MCF 10A (cell line): Measurements from ENCODE around the gene PPP1R37. TPM values are rescaled to one million over a fixed set of nuclear protein-coding genes. Genes with fewer than 3 reads are reported as not detected.
A peak's percentile ranks its signal among the peaks of the same experiment; 100 is the strongest.

ENCODE experiments used
- BruUV-seq: library from RNA; stranded (reverse); fragments of 400-500 nt; replicated peaks from 2 replicates; lab custom pipeline; 2021; lab: Mats Ljungman, UMichigan
- CTCF ChIA-PET: fragments of 300-600 bp; sonication (Branson Sonifier 250); formaldehyde crosslinking; extraction: SDS; loops from one replicate; lab custom pipeline; 2021; ENCODE audit warnings: antibody characterized with exemption, inconsistent platforms; lab: Yijun Ruan, JAX
- POLR2A ChIA-PET: fragments of 300-600, 350-650 bp; sonication (Branson Sonifier 250); formaldehyde crosslinking; extraction: SDS; loops from one replicate; lab custom pipeline; 2020; ENCODE audit warnings: antibody characterized with exemption, inconsistent platforms; lab: Yijun Ruan, JAX
- DNase-seq: peaks from one replicate; pipeline ENCODE4 v3.0.0-alpha.2; 2018; ENCODE audit not compliant: unreplicated experiment
- H3K27ac Mint-ChIP-seq: one replicate; pipeline ENCODE4 v1.8.0; 2022; ENCODE audit warnings: mild to moderate bottlenecking, low read depth, mixed read lengths; ENCODE audit not compliant: unreplicated experiment
- H3K27me3 Mint-ChIP-seq: one replicate; pipeline ENCODE4 v1.8.0; 2022; ENCODE audit warnings: mixed read lengths; ENCODE audit not compliant: insufficient read depth, unreplicated experiment
- H3K36me3 Mint-ChIP-seq: one replicate; pipeline ENCODE4 v1.8.0; 2022; ENCODE audit warnings: mild to moderate bottlenecking, moderate library complexity, mixed read lengths; ENCODE audit not compliant: insufficient read depth, unreplicated experiment
- H3K4me1 Mint-ChIP-seq: one replicate; pipeline ENCODE4 v1.8.0; 2022; ENCODE audit warnings: mixed read lengths; ENCODE audit not compliant: insufficient read depth, unreplicated experiment
- H3K4me3 Mint-ChIP-seq: one replicate; pipeline ENCODE4 v1.8.0; 2022; ENCODE audit warnings: mild to moderate bottlenecking, moderate library complexity, mixed read lengths; ENCODE audit not compliant: unreplicated experiment
- H3K9me3 Mint-ChIP-seq: one replicate; pipeline ENCODE4 v1.8.0; 2022; ENCODE audit warnings: mixed read lengths; ENCODE audit not compliant: unreplicated experiment
- intact Hi-C: fragments of 100-400 bp; cut with micrococcal nuclease; formaldehyde crosslinking; loops from 2 replicates; pipeline ENCODE4 v1.14.1; 2022
- total RNA-seq: library from RNA; stranded (reverse); gene quantifications from 2 replicates; pipeline ENCODE4 v1.2.3, GENCODE V29; 2022
- TF ChIP-seq, protein P1 (sequence below): fragments of 200-600 bp; IDR thresholded peaks from one replicate; pipeline ENCODE4 v1.8.0; 2022; ENCODE audit warnings: antibody characterized with exemption, mild to moderate bottlenecking; ENCODE audit not compliant: unreplicated experiment

The PPP1R37 gene
- total RNA-seq, 1 experiment from 2014 or later = 22.0 TPM

DNA sequence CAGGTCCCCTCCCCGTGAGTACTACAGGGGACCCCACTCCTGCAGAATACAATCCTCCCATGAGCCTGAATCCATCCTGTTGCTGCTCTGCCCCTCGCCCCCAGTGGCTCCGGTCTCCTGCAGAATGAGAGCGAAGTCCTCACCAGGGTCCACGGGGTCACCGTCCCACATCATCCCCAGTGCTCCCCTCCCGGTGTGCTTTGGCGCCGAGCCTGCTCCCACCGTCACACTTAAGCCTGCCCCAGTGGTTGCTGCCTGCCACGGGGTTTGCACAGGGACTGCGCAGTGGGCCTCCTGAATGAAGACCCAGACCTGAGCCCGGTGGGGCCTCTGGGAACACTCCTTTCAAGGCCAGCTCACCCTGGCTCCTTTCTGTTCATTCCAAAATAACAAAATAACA lies 37.3 kb downstream of the PPP1R37 start:
- no peak for DNase-seq
- H3K27ac Mint-ChIP-seq = no peak overlapping the region
- H3K27me3 Mint-ChIP-seq = no peaks in the 10 kb centered on the region
- BruUV-seq = no TSS peak
- no peak overlapping the region for H3K4me3 Mint-ChIP-seq
- H3K4me1 Mint-ChIP-seq = no peaks in the 10 kb centered on the region
- ChIA-PET POLR2A (no interaction called here), CTCF (no interaction called here)
- H3K9me3 Mint-ChIP-seq = no peaks in the 10 kb centered on the region
- intact Hi-C loops = no loop called here
- TF ChIP-seq, protein P1, sequence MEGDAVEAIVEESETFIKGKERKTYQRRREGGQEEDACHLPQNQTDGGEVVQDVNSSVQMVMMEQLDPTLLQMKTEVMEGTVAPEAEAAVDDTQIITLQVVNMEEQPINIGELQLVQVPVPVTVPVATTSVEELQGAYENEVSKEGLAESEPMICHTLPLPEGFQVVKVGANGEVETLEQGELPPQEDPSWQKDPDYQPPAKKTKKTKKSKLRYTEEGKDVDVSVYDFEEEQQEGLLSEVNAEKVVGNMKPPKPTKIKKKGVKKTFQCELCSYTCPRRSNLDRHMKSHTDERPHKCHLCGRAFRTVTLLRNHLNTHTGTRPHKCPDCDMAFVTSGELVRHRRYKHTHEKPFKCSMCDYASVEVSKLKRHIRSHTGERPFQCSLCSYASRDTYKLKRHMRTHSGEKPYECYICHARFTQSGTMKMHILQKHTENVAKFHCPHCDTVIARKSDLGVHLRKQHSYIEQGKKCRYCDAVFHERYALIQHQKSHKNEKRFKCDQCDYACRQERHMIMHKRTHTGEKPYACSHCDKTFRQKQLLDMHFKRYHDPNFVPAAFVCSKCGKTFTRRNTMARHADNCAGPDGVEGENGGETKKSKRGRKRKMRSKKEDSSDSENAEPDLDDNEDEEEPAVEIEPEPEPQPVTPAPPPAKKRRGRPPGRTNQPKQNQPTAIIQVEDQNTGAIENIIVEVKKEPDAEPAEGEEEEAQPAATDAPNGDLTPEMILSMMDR = no peak
- H3K36me3 Mint-ChIP-seq = peaks cover 12% of the 10 kb centered on the region

DNA sequence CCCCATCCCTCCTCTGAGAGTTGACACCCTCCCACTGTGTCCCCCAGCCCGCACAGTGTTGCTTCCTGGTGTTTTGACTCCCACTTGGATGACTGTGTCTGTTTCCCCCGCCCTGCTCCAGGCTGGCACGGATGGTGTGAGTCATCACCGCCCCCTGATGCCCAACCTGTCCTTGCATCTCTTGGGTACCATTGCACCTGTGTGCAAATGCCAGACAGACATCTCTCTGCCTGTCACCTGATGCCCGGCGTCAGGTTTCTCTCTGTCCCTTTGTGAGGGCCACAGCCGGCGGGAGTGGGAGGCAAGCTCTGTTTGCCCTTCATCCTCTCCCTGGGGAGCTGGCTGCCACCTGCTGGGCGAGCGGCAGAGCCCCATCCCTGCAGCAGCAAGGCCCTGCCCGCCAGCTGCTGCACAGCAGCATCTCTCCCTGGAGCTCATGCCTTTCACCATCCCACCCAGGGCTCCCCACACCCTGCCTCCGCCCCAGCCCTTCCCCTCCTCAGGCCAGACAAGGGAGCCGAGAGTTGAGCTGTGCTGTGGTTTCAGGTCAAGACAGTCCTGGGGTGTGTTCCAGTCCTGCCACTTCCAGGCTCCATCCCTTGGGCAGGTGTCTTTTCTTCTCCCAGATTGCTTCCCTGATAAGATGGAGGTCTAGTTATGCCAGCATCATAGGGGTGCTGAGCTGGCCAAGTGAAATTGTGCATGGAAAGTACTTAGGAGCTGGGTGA lies 38.1 kb downstream of the PPP1R37 start:
- Mint-ChIP-seq H3K36me3 (peaks cover 12% of the 10 kb centered on the region), H3K4me1 (no peaks in the 10 kb centered on the region), H3K4me3 (no peak overlapping the region), H3K27me3 (no peaks in the 10 kb centered on the region), H3K27ac (no peak overlapping the region), H3K9me3 (no peaks in the 10 kb centered on the region)
- CTCF ChIA-PET = interaction anchor here (0.6 to 0.9 kb wide), 5 partner anchors 19 to 102 kb away, joined by 3 to 5 read pairs (median 4); partner anchors contain the start of gene NKPD1
- peak; percentile 48 for DNase-seq
- TF ChIP-seq, protein P1 = peak; percentile 26
- intact Hi-C loops = no loop called here
- no TSS peak for BruUV-seq
- POLR2A ChIA-PET = interaction anchor here (0.6 to 0.7 kb wide), 2 partner anchors 9 to 39 kb away, joined by 3 read pairs; no protein-coding TSS in a partner anchor

DNA sequence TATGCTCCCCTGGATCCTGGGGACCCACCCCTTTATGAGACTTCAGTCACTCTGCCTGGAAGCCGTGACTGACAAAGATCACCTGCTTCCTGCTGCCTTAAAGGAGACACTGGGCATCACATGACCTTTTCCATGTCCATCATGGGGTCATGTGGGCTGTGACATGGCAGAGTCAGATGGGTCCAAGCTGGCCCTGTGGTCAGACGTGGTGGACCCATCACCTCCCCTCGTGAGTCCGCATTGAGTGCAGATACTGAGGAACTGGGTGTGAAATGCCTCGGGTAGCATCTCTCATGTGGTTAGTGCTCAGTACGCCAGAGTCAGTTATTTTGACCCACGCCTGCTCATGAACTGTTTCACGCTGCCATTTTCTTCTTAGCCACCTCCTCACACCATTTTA lies 40.7 kb downstream of the PPP1R37 start:
- no TSS peak for BruUV-seq
- no peak overlapping the region for H3K27ac Mint-ChIP-seq

More for the DNA sequence above, 40.7 kb downstream of the PPP1R37 start:
- H3K4me3 Mint-ChIP-seq = no peak overlapping the region
- CTCF ChIA-PET = no interaction called here
- DNase-seq = no peak
- no peaks in the 10 kb centered on the region for H3K9me3 Mint-ChIP-seq
- POLR2A ChIA-PET = no interaction called here
- TF ChIP-seq, protein P1 = no peak
- H3K36me3 Mint-ChIP-seq = peaks cover 6% of the 10 kb centered on the region
- H3K4me1 Mint-ChIP-seq = peaks cover 6% of the 10 kb centered on the region
- no peaks in the 10 kb centered on the region for H3K27me3 Mint-ChIP-seq
- intact Hi-C loops = no loop called here
